ENCODE measurements around the gene PDE9A. TPM values are rescaled to one million over a fixed set of nuclear protein-coding genes. Genes with fewer than 3 reads are reported as not detected.

The PDE9A gene
- polyA plus RNA-seq, 2 of the 4 experiments (the other 2 are of a cell fraction): 1.3 to 3.1 TPM

- TF ChIP-seq HOXA7 (CRISPR knock-in tag; IDR thresholded peaks at IDR 0.05) (no peak), CHD2 (IDR thresholded peaks at IDR 0.05; ENCODE audit: low read length, partially characterized antibody) (no peak), FOSL2 (IDR thresholded peaks at IDR 0.05) (no peak), FOSL2 (CRISPR knock-in tag; IDR thresholded peaks at IDR 0.05) (no peak), GATA3 (IDR thresholded peaks at IDR 0.05; ENCODE audit: borderline replicate concordance) (no peak), E2F6 (IDR thresholded peaks at IDR 0.05; ENCODE audit: borderline replicate concordance, low read depth) (no peak)
Measured at GRCh38 chr21:42629933-42630589, 23.4 kb upstream of the PDE9A start (continued).

GRCh38 chr21:42630626-42631025 lies 22.8 kb upstream of the PDE9A start:
- Histone ChIP-seq H3K9me3 (no peaks in the 10 kb centered on the region), H3K27ac (no peak overlapping the region), H3K4me1 (no peaks in the 10 kb centered on the region), H3K4me2 (no peak overlapping the region), H3K4me3 (no peak overlapping the region)
- WGBS (ENCODE audit: missing lambda C conversion rate): 55% methylated on average over 9 of the region's 9 CpGs
- DNase-seq (ENCODE audit: low read depth in 1 of 2, low spot score in 1 of 2) (no peak), ATAC-seq (no peak), FAIRE-seq (no peak)
- POLR2A ChIA-PET: no interaction called here
- TF ChIP-seq KDM5A (IDR thresholded peaks at IDR 0.05): no peak
- no peak for TF ChIP-seq HOXA7 (CRISPR knock-in tag; IDR thresholded peaks at IDR 0.05)
- no peak for TF ChIP-seq HOXB13 (CRISPR knock-in tag; IDR thresholded peaks at IDR 0.05; ENCODE audit: low read depth)
- CTCF ChIA-PET: no interaction called here

GRCh38 chr21:42631142-42631541 lies 22.3 kb upstream of the PDE9A start:
- DNase-seq (ENCODE audit: low read depth in 1 of 2, low spot score in 1 of 2): no peak
- no peak for TF ChIP-seq RCOR1 (IDR thresholded peaks at IDR 0.05; ENCODE audit: low read depth, low read length)
- no peak for TF ChIP-seq ESRRA (IDR thresholded peaks at IDR 0.05; ENCODE audit: borderline replicate concordance, low read length)
- no peak for TF ChIP-seq HDAC2 (IDR thresholded peaks at IDR 0.05)
- TF ChIP-seq MAFK (IDR thresholded peaks at IDR 0.05; ENCODE audit: partially characterized antibody): no peak
- no peak for TF ChIP-seq EHMT2 (IDR thresholded peaks at IDR 0.05; ENCODE audit: low read depth)
- TF ChIP-seq KDM1A (IDR thresholded peaks at IDR 0.05; ENCODE audit: low read depth): no peak
- TF ChIP-seq HOXB13 (CRISPR knock-in tag; IDR thresholded peaks at IDR 0.05; ENCODE audit: low read depth): no peak
- TF ChIP-seq SMC3 (IDR thresholded peaks at IDR 0.05): no peak
- TF ChIP-seq HOXB5 (CRISPR knock-in tag; IDR thresholded peaks at IDR 0.05): no peak
- TF ChIP-seq POLR2AphosphoS2 (conservative IDR thresholded peaks at IDR 0.05; ENCODE audit: low read length): no peak
- no peak for TF ChIP-seq FOSL2 (IDR thresholded peaks at IDR 0.05)
- no peak for TF ChIP-seq FOSL2 (CRISPR knock-in tag; IDR thresholded peaks at IDR 0.05)
- WGBS (ENCODE audit: missing lambda C conversion rate): 65% methylated on average over 5 of the region's 5 CpGs
- POLR2A ChIA-PET: no interaction called here
- Histone ChIP-seq H3K9me3 (no peaks in the 10 kb centered on the region), H3K4me1 (no peaks in the 10 kb centered on the region), H3K4me2 (no peak overlapping the region), H3K27ac (no peak overlapping the region), H3K4me3 (no peak overlapping the region)
- CTCF ChIA-PET: no interaction called here
- no peak for ATAC-seq
- FAIRE-seq: no peak

- Histone ChIP-seq H3K4me2 (no peak overlapping the region), H3K4me1 (no peaks in the 10 kb centered on the region), H3K4me3 (no peak overlapping the region), H3K27ac (no peak overlapping the region), H3K9me3 (no peaks in the 10 kb centered on the region)
- no peak for ATAC-seq
- 85% methylated on average over 12 of the region's 12 CpGs for WGBS (ENCODE audit: missing lambda C conversion rate)
- TF ChIP-seq POLR2AphosphoS2 (conservative IDR thresholded peaks at IDR 0.05; ENCODE audit: low read length) (no peak), FOXS1 (CRISPR knock-in tag; IDR thresholded peaks at IDR 0.05) (no peak), USF2 (IDR thresholded peaks at IDR 0.05) (no peak), CBX8 (IDR thresholded peaks at IDR 0.05) (no peak), NFE2L2 (conservative IDR thresholded peaks at IDR 0.05; ENCODE audit: low read length) (no peak), MAX (IDR thresholded peaks at IDR 0.05) (no peak), ZFP36 (IDR thresholded peaks at IDR 0.05; ENCODE audit: borderline replicate concordance, partially characterized antibody) (no peak), HES2 (IDR thresholded peaks at IDR 0.05) (no peak), JUN (IDR thresholded peaks at IDR 0.05) (no peak)
- DNase-seq (ENCODE audit: low read depth in 1 of 2, low spot score in 1 of 2): no peak
- CTCF ChIA-PET: no interaction called here
- POLR2A ChIA-PET: no interaction called here
- FAIRE-seq: no peak
Measured at GRCh38 chr21:42632336-42632751, 21.1 kb upstream of the PDE9A start.

Data from A549 (cell line).